ENCODE results near the gene OTOL1.

The OTOL1 gene

DNA sequence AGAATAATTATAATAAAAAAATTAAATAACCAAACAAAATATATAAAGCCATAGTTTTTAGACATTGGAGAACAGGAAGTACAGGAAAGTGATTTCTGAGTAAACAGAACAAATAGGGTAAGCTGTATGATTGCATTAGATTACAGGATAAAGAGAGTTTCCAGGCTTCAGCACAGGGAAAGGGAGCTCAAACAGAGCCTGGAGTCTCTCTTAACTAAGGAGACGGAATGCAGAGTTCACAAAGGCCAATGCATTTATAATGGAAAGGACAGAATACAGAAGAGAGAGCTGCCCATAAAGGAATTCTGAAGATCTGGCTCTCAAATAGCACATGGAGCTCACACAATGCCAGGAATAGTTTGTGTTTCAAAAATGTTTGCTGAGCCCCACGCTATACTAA, 42.0 kb upstream of the OTOL1 start:
- Histone ChIP-seq H3K4me3 (ENCODE audit: low read length, poor library complexity, severe bottlenecking) (no peak overlapping the region), H3K4me2 (ENCODE audit: low read depth, low read length, poor library complexity, severe bottlenecking) (no peak overlapping the region), H3K9ac (ENCODE audit: low read depth, low read length, poor library complexity, severe bottlenecking) (no peak overlapping the region), H4K20me1 (ENCODE audit: insufficient read depth, low read length, poor library complexity, severe bottlenecking) (no peaks in the 10 kb centered on the region), H3K4me1 (ENCODE audit: insufficient read depth, low read length, poor library complexity, severe bottlenecking) (no peaks in the 10 kb centered on the region), H3K79me2 (ENCODE audit: insufficient read depth, low read length) (no peaks in the 10 kb centered on the region), H3K9me2 (replicated peaks; ENCODE audit: low read depth, low read length) (no peaks in the 10 kb centered on the region), H3K9me3 (ENCODE audit: insufficient read depth, low read depth, low read length) (no peaks in the 10 kb centered on the region), H2AFZ (ENCODE audit: low read length) (no peak overlapping the region), H3K36me3 (ENCODE audit: insufficient read depth, low read length) (no peaks in the 10 kb centered on the region), H3F3A (ENCODE audit: low read depth) (no peaks in the 10 kb centered on the region), H3K27me3 (ENCODE audit: insufficient read depth, low read length, poor library complexity, severe bottlenecking) (no peaks in the 10 kb centered on the region)
- TF ChIP-seq, protein P1, sequence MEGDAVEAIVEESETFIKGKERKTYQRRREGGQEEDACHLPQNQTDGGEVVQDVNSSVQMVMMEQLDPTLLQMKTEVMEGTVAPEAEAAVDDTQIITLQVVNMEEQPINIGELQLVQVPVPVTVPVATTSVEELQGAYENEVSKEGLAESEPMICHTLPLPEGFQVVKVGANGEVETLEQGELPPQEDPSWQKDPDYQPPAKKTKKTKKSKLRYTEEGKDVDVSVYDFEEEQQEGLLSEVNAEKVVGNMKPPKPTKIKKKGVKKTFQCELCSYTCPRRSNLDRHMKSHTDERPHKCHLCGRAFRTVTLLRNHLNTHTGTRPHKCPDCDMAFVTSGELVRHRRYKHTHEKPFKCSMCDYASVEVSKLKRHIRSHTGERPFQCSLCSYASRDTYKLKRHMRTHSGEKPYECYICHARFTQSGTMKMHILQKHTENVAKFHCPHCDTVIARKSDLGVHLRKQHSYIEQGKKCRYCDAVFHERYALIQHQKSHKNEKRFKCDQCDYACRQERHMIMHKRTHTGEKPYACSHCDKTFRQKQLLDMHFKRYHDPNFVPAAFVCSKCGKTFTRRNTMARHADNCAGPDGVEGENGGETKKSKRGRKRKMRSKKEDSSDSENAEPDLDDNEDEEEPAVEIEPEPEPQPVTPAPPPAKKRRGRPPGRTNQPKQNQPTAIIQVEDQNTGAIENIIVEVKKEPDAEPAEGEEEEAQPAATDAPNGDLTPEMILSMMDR (conservative IDR thresholded peaks at IDR 0.05; ENCODE audit: low read length) = no peak
- no peak for TF ChIP-seq EZH2phosphoT487 (IDR thresholded peaks at IDR 0.05; ENCODE audit: borderline replicate concordance)

DNA sequence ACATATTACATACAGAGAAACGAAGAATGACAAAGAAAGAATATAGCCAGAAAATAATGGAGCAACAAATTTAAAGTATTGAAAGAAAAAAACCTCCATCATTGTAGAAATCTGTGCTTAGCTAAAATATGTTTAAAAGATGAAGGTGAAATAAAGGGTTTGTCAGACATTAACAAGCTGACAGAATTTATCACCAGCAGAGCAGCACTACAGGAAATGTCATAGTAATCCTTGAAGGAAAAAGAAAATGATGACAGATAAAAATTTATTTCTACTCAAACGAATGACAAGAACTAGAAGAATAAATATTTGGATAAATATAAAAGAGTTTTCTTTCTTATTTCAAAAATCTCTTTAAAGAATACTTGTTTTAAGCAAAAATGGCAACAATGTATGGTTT, 40.6 kb upstream of the OTOL1 start:
- Histone ChIP-seq H3K4me3 (ENCODE audit: low read length, poor library complexity, severe bottlenecking) (no peak overlapping the region), H3K9me3 (ENCODE audit: insufficient read depth, low read depth, low read length) (no peaks in the 10 kb centered on the region), H3K36me3 (ENCODE audit: insufficient read depth, low read length) (no peaks in the 10 kb centered on the region), H3K4me2 (ENCODE audit: low read depth, low read length, poor library complexity, severe bottlenecking) (no peak overlapping the region), H3K9ac (ENCODE audit: low read depth, low read length, poor library complexity, severe bottlenecking) (no peak overlapping the region), H3K4me1 (ENCODE audit: insufficient read depth, low read length, poor library complexity, severe bottlenecking) (no peaks in the 10 kb centered on the region), H4K20me1 (ENCODE audit: insufficient read depth, low read length, poor library complexity, severe bottlenecking) (no peaks in the 10 kb centered on the region), H3K9me2 (replicated peaks; ENCODE audit: low read depth, low read length) (no peaks in the 10 kb centered on the region), H2AFZ (ENCODE audit: low read length) (no peak overlapping the region), H3F3A (ENCODE audit: low read depth) (no peaks in the 10 kb centered on the region), H3K79me2 (ENCODE audit: insufficient read depth, low read length) (no peaks in the 10 kb centered on the region), H3K27me3 (ENCODE audit: insufficient read depth, low read length, poor library complexity, severe bottlenecking) (no peaks in the 10 kb centered on the region)
- no peak for TF ChIP-seq EZH2phosphoT487 (IDR thresholded peaks at IDR 0.05; ENCODE audit: borderline replicate concordance)
- TF ChIP-seq, protein P1 (conservative IDR thresholded peaks at IDR 0.05; ENCODE audit: low read length) = no peak

DNA sequence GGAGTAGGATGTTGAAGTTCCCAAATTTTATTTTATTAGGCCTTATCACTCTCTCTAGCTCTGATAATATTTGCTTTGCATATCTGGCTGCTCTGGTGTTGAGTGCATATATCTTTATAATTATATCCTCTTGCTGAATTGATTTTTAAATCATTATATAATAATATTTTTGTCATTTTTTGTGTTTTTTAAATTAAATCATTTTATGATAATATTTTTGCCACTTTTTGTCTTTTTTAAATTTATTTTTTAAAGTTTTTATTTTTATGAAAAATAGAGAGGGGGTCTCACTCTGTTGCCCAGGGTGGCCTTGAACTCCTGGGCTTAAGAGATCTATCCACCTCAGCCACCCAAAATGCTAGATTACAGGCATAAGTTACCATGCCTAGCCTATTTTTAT, 34.5 kb upstream of the OTOL1 start:
- Histone ChIP-seq H3K9me3 (ENCODE audit: insufficient read depth, low read depth, low read length) (peaks cover 9% of the 10 kb centered on the region; the same call in 1 of the 2 replicates), H2AFZ (ENCODE audit: low read length) (no peak overlapping the region), H3K9me2 (replicated peaks; ENCODE audit: low read depth, low read length) (no peaks in the 10 kb centered on the region), H3F3A (ENCODE audit: low read depth) (no peaks in the 10 kb centered on the region), H3K9ac (ENCODE audit: low read depth, low read length, poor library complexity, severe bottlenecking) (no peak overlapping the region), H3K27me3 (ENCODE audit: insufficient read depth, low read length, poor library complexity, severe bottlenecking) (no peaks in the 10 kb centered on the region), H3K36me3 (ENCODE audit: insufficient read depth, low read length) (no peaks in the 10 kb centered on the region), H3K4me2 (ENCODE audit: low read depth, low read length, poor library complexity, severe bottlenecking) (no peak overlapping the region), H3K4me3 (ENCODE audit: low read length, poor library complexity, severe bottlenecking) (no peak overlapping the region), H4K20me1 (ENCODE audit: insufficient read depth, low read length, poor library complexity, severe bottlenecking) (no peaks in the 10 kb centered on the region), H3K4me1 (ENCODE audit: insufficient read depth, low read length, poor library complexity, severe bottlenecking) (no peaks in the 10 kb centered on the region), H3K79me2 (ENCODE audit: insufficient read depth, low read length) (no peaks in the 10 kb centered on the region)
- TF ChIP-seq, protein P1 (conservative IDR thresholded peaks at IDR 0.05; ENCODE audit: low read length) = no peak
- TF ChIP-seq EZH2phosphoT487 (IDR thresholded peaks at IDR 0.05; ENCODE audit: borderline replicate concordance) = no peak
